DND-41 (cell line): ENCODE measurements around the gene NPRL2.

Source experiments
- ATAC-seq: fragments of 200-7000 bp; cut with Tn5 transposase; 3 replicates; pipeline ENCODE4 v1.9.1; 2021; ENCODE audit warnings: low read depth; ENCODE audit not compliant: insufficient read depth
- DNase-seq: peaks from one replicate; pipeline ENCODE4 v3.0.0-alpha.2; 2020
- H2AFZ ChIP-seq: 2 replicates; pipeline ENCODE4 v1.6.0; 2012; ENCODE audit warnings: low read depth, low read length
- H3K27ac ChIP-seq: 2 replicates; pipeline ENCODE4 v1.5.1; 2012; ENCODE audit warnings: low read length, inconsistent platforms
- H3K27me3 ChIP-seq: fragments of 200-600 bp; sonication (generic); 2 replicates; pipeline ENCODE4 v1.6.0; 2012; ENCODE audit warnings: low read length, mild to moderate bottlenecking, inconsistent platforms; ENCODE audit not compliant: insufficient read depth, poor library complexity
- H3K36me3 ChIP-seq: 2 replicates; pipeline ENCODE4 v1.5.1; 2012; ENCODE audit warnings: low read length, inconsistent platforms; ENCODE audit not compliant: insufficient read depth
- H3K4me1 ChIP-seq: 2 replicates; pipeline ENCODE4 v1.5.1; 2012; ENCODE audit warnings: mild to moderate bottlenecking, low read length; ENCODE audit not compliant: insufficient read depth
- H3K4me2 ChIP-seq: 2 replicates; pipeline ENCODE4 v1.6.0; 2012; ENCODE audit warnings: mild to moderate bottlenecking, moderate library complexity, low read length, inconsistent platforms; ENCODE audit not compliant: insufficient read depth
- H3K4me3 ChIP-seq, 2 experiments: fragments of 200-600 bp in 1 of 2; shearing (Covaris generic) in 1 of 2; 2 replicates each; pipeline ENCODE4 v1.5.1; 2012 to 2016; ENCODE audit warnings: inconsistent platforms in 2 of 2, low read length in 2 of 2, mild to moderate bottlenecking in 2 of 2, low read depth in 1 of 2, moderate library complexity in 1 of 2
- H3K79me2 ChIP-seq: 2 replicates; pipeline ENCODE4 v1.6.0; 2012; ENCODE audit warnings: low read length, inconsistent platforms; ENCODE audit not compliant: insufficient read depth
- H3K9ac ChIP-seq: 2 replicates; pipeline ENCODE4 v1.6.0; 2012; ENCODE audit warnings: low read depth, mild to moderate bottlenecking, inconsistent platforms, low read length, moderate library complexity
- H3K9me3 ChIP-seq: 2 replicates; pipeline ENCODE4 v1.5.1; 2012; ENCODE audit warnings: low read length, moderate library complexity, mild to moderate bottlenecking, inconsistent platforms; ENCODE audit not compliant: insufficient read depth, severe bottlenecking
- H4K20me1 ChIP-seq: 2 replicates; pipeline ENCODE4 v1.6.0; 2012; ENCODE audit warnings: low read length; ENCODE audit not compliant: insufficient read depth
- CTCF ChIP-seq: IDR thresholded peaks from 2 replicates; pipeline ENCODE4 v1.5.1; 2012; ENCODE audit warnings: borderline replicate concordance, low read length, moderate library complexity, mild to moderate bottlenecking; ENCODE audit not compliant: poor library complexity, severe bottlenecking; ENCODE audit errors: extremely low read depth
- EZH2 ChIP-seq: IDR thresholded peaks from 3 replicates; pipeline ENCODE4 v1.6.1; 2012; ENCODE audit warnings: borderline replicate concordance, low read depth, mild to moderate bottlenecking, moderate library complexity, low read length, inconsistent platforms; ENCODE audit not compliant: severe bottlenecking

NPRL2 gene

GRCh38 chr3:50339485-50340146 lies 11.0 kb downstream of the NPRL2 start:
- Histone ChIP-seq H3K79me2 (peaks cover 42% of the 10 kb centered on the region), H3K27me3 (peaks cover 4% of the 10 kb centered on the region), H3K27ac (no peak overlapping the region), H3K4me1 (peaks cover 47% of the 10 kb centered on the region), H2AFZ (no peak overlapping the region), H3K4me2 (peak overlapping the region; percentile 57), H3K9me3 (no peaks in the 10 kb centered on the region), H4K20me1 (peaks cover 20% of the 10 kb centered on the region), H3K36me3 (peaks cover 20% of the 10 kb centered on the region), H3K4me3 (0 out of 4 replicates have a peak overlapping the region, but pooled peaks of 1 of the 2 experiments have one; percentile 49), H3K9ac (peak overlapping the region; percentile 93; the same call in 1 of the 2 replicates)
- ATAC-seq = no peak
- DNase-seq = no peak
- TF ChIP-seq CTCF = no peak
- TF ChIP-seq EZH2 = no peak

- ATAC-seq (no peak), DNase-seq (no peak)
- Histone ChIP-seq H3K27me3 (peaks cover 4% of the 10 kb centered on the region), H3K4me1 (peaks cover 53% of the 10 kb centered on the region), H3K9ac (peak overlapping the region; percentile 93), H3K79me2 (peaks cover 49% of the 10 kb centered on the region), H3K27ac (0 out of 2 replicates have a peak overlapping the region, but pooled peaks have one; percentile 49), H3K4me3 (peak overlapping the region in 1 of 2 experiments; percentile 90; a peak in 2 of 4 replicates), H3K9me3 (no peaks in the 10 kb centered on the region), H3K4me2 (peak overlapping the region; percentile 81), H4K20me1 (peaks cover 26% of the 10 kb centered on the region), H2AFZ (no peak overlapping the region), H3K36me3 (peaks cover 26% of the 10 kb centered on the region)
- TF ChIP-seq CTCF (no peak), EZH2 (no peak)
These were observed 11.6 kb downstream of the NPRL2 start for GRCh38 chr3:50338965-50339364.

- Histone ChIP-seq H3K4me2 (peak overlapping the region; percentile 81), H3K36me3 (peaks cover 36% of the 10 kb centered on the region), H3K27ac (peak overlapping the region; percentile 98), H2AFZ (peak overlapping the region; percentile 85), H3K79me2 (peaks cover 64% of the 10 kb centered on the region), H3K4me1 (peaks cover 63% of the 10 kb centered on the region), H4K20me1 (peaks cover 38% of the 10 kb centered on the region), H3K9me3 (no peaks in the 10 kb centered on the region), H3K9ac (peak overlapping the region; percentile 93), H3K27me3 (peaks cover 4% of the 10 kb centered on the region), H3K4me3 (peak overlapping the region; percentile 66 to 90)
- ATAC-seq (peak; percentile 89), DNase-seq (peak; percentile 98)
- no peak for TF ChIP-seq CTCF
- TF ChIP-seq EZH2 = no peak
These were observed 13.3 kb downstream of the NPRL2 start for GRCh38 chr3:50337175-50337861.
